Urinary bladder (tissue), 4 donors: Measurements from ENCODE around the gene NTPCR. TPM values are rescaled to one million over a fixed set of nuclear protein-coding genes. Genes with fewer than 3 reads are reported as not detected.
"Not testable (repeated sequence)": the region's sequence is repeated elsewhere in the genome, so short reads cannot be mapped to it uniquely, and the experiment has no call there.

Experiments
- DNase-seq: peaks from one replicate; pipeline ENCODE4 v3.0.0-alpha.2; 2015; ENCODE audit errors: extremely low spot score
- H3K27ac ChIP-seq: one replicate; pipeline ENCODE4 v1.5.1; 2013; ENCODE audit warnings: low read depth, mild to moderate bottlenecking, moderate library complexity
- H3K36me3 ChIP-seq: one replicate; pipeline ENCODE4 v1.6.1; 2013; ENCODE audit warnings: mild to moderate bottlenecking, moderate library complexity; ENCODE audit not compliant: insufficient read depth
- H3K4me1 ChIP-seq: one replicate; pipeline ENCODE4 v1.6.1; 2013; ENCODE audit warnings: mild to moderate bottlenecking, moderate library complexity; ENCODE audit not compliant: insufficient read depth
- H3K4me3 ChIP-seq: one replicate; pipeline ENCODE4 v1.5.1; 2013; ENCODE audit warnings: low read depth, low read length
- WGBS: extraction: QIAGEN DNeasy Blood & Tissue Kit; methylation state at CpG from one replicate; pipeline ENCODE4 v1.1.7; 2013; 5-methylcytosine and 5-hydroxymethylcytosine counted together
- polyA plus RNA-seq: library from polyadenylated mRNA; stranded (reverse); fragments of 200-250 nt; gene quantifications from one replicate; pipeline ENCODE4 v1.2.3, GENCODE V29; 2013
- total RNA-seq: library from RNA; depleted of rRNA; stranded (reverse); fragments of >200 nt; gene quantifications from one replicate; pipeline ENCODE4 v1.2.3, GENCODE V29; 2014
- donor health status: healthy with polysubstance abuse.
- donor health status: healthy.

Gene NTPCR
- total and polyA plus RNA-seq, 2 donors, result 25.5 to 47.8 TPM

DNA sequence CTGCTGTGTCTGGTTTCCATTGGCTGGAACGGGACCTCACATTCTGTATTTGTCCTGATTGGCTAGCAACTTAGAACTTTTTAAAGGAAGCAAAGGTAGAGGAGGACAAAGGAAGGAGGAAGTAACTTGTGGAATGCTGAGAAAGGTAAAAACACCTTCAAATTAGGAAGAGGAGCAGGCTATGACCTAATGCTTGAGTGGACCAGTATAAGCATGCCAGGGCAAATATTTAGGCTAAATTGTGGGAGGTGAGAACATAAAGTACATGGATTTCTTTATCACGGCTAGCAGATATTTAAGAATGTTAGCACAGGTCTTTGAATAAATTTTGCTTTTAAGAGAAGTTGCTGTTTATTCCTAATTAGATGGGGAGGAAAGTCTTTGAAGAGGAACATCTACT lies 36.1 kb upstream of the NTPCR start:
- H3K27ac ChIP-seq, H3K36me3 ChIP-seq, H3K4me1 ChIP-seq, DNase-seq, H3K4me3 ChIP-seq: not testable (repeated sequence)
- WGBS, result 83% methylated on average over 2 of the region's 2 CpGs

DNA sequence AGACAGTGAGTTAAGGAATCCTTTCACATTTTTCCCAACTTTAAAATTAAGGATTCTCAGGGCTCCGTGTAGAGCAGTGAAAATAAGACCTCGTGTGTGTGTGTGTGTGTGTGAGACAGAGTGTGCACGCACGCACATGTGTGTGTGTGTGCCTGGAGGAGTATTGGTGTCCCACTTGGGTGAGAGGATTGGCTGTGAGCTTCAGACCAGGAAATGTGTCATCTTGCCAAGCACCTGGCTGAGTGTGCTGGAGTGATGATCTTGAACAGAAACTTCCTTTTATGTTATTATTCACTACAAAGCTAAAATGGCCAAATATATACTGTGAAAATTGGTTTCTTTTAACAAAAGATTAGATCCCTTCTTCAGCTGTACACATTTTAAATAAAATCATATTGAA lies 35.2 kb upstream of the NTPCR start:
- WGBS, result 75% methylated on average over 4 of the region's 4 CpGs
- no peak for DNase-seq
- H3K4me1 ChIP-seq, result no peaks in the 10 kb centered on the region
- H3K27ac ChIP-seq, result no peak overlapping the region
- no peaks in the 10 kb centered on the region for H3K36me3 ChIP-seq
- H3K4me3 ChIP-seq, result no peak overlapping the region

DNA sequence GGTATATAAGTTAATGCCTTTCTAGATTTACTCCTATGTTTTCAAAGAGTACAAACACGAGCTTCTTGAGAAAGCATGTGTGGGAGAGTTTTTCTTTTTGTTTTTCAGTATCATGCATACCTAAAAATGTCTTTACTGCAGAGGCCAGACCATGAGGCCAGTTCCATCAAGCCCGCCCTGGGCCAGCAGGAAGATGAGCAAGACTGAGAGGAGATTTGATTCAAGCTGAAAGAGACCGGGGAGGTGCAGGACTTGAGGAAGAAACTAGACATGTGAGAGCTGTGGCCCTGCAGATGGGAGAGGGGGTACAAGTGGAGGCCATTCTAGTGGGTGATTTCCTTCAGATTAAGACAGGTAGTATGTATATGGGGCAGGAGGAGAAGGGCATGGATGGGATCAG lies 33.4 kb upstream of the NTPCR start:
- H3K4me1 ChIP-seq, result no peaks in the 10 kb centered on the region
- no peak for DNase-seq
- no peaks in the 10 kb centered on the region for H3K36me3 ChIP-seq
- WGBS, result 91% methylated on average over 3 of the region's 3 CpGs
- no peak overlapping the region for H3K4me3 ChIP-seq
- H3K27ac ChIP-seq, result no peak overlapping the region

DNA sequence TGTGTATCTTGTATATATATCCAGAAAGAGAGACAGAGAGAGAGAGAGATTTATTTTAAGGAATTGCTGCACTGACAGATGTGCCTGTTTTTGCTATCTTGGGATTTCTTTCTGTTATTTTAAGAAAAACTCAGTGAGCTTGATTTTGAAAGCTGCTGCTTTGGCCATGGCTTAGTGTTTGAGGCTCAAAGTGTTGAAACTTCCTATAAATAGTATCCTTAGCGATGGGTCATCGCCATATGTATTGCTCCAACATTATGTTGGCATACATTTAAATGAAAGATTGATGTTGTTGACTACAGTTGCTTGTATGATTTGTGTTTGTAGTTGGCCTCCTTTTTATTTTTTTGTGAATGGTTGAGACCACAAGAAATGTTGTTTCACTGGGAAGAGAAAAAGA lies 29.0 kb upstream of the NTPCR start:
- H3K4me1 ChIP-seq, result no peaks in the 10 kb centered on the region
- 40% methylated on average over 2 of the region's 2 CpGs for WGBS
- DNase-seq, result no peak
- no peak overlapping the region for H3K27ac ChIP-seq
- H3K36me3 ChIP-seq, result no peaks in the 10 kb centered on the region
- no peak overlapping the region for H3K4me3 ChIP-seq

DNA sequence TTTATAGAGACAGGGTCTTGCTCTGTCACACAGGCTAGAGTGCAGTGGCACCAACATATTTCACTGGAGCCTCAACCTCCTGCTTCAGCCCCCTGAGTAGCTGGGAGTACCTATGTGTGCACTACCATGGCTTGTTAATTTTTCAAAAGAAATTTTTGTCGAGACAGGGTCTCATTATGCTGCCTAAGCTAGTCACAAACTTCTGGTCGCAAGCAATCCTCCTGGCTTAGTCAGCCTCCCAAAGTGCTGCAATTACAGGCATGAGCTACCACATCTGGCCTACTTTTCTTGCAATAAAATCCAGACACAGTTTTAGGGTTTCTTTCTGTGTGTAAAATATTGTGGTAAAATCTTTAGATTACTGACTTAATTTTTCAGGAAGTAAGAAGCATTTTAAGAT lies 27.9 kb upstream of the NTPCR start:
- no peak overlapping the region for H3K27ac ChIP-seq

DNA sequence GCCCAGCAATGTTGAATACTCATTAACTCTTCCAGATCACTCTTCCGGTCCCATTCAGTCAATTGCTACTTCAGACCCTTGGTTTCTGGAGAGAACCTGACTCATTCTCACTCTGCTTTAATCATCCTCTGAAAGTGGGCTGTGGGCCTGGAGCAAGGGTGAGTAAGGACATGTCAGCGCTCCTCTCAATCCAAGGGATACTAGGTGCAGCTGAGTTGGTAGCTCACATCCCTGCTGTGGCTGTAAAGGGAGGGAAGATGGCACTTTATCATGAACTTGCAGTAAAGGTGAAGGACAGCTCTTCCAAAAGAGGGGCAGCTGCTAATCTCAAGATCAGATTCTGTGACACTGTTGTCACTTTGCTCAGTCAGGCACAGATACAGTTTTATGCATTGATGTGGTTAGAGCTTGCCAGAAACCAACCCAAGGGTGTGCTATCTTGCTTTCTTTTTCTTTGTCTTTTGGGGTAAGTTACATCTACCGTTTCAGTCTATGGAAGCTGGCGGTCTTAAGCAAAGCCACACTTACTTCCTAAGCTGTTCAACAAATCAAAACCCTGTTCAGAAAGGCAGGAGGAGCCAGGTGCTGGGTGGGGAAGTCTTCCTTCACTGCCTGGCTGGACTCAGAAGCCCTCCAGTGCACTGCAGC lies 26.5 kb upstream of the NTPCR start:
- DNase-seq, result no peak
- H3K27ac ChIP-seq, result no peak overlapping the region
- H3K36me3 ChIP-seq, result no peaks in the 10 kb centered on the region
- WGBS, result 91% methylated on average over 4 of the region's 4 CpGs
- H3K4me1 ChIP-seq, result no peaks in the 10 kb centered on the region
- H3K4me3 ChIP-seq, result no peak overlapping the region

More for the DNA sequence above, 27.9 kb upstream of the NTPCR start:
- no peak for DNase-seq
- H3K36me3 ChIP-seq, result no peaks in the 10 kb centered on the region
- H3K4me1 ChIP-seq, result no peaks in the 10 kb centered on the region
- WGBS, result 49% methylated on average over 2 of the region's 2 CpGs
- H3K4me3 ChIP-seq, result no peak overlapping the region

DNA sequence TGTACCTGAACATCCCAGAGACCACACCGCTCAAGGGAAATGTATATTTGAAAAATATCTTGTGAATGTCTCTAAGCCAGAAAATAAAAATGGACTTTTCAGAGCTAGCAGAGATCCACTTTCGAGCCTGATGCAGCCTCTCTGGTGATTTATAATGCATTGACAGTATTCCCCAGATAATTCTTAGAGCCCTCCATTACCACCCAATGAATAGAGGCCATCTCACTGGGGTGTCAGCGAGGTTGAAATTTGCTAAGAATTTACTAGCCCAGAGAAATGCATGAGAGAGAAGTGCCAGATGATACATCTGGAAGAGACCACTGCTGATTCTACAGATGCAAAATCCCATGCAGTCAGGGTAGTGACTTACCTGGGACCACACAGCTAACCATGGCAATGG lies 25.5 kb upstream of the NTPCR start:
- H3K36me3 ChIP-seq, result no peaks in the 10 kb centered on the region
- no peak for DNase-seq
- H3K4me1 ChIP-seq, result no peaks in the 10 kb centered on the region
- H3K27ac ChIP-seq, result no peak overlapping the region
- H3K4me3 ChIP-seq, result no peak overlapping the region
- 94% methylated on average over 3 of the region's 3 CpGs for WGBS

DNA sequence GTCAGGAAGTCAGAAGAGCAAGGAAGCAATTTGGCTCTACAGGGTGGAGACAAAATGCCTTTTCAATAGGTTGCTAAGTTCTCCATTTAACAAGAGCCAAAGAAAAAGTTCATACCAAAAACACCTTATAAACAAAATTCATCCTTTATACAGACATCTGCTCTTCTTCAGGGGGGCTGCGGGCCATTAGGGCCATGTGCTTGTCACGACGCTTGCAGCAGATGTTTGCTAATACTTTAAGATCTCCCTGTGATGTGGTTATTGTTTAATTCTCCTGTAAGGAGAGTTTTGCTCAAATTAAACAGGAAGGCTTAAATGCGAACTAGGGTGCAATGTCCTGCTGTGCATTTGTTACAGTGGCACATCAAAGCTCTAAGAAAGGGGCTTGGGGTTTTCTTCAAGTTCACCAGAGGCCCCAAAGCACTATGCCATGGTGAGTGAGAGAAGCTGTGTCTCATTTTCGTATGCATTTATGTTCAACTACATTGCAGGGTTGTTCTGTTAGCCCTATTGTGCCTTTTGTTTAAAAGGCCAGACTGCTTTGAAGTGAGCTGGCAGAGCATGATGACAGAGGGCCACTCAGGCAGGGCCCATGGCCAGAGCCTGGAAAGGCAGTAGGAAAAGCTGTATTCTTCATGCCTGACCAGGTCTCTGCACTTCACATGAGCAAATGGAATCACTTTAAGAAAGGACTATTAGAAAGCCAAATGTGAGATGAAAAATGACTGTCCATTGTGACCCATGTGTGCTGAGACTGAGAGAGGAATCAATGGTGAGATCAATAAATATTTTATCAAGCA lies 24.8 kb upstream of the NTPCR start:
- DNase-seq, result no peak
- Histone ChIP-seq H3K4me3 (no peak overlapping the region), H3K27ac (no peak overlapping the region), H3K4me1 (no peaks in the 10 kb centered on the region), H3K36me3 (no peaks in the 10 kb centered on the region)
- 79% methylated on average over 5 of the region's 5 CpGs for WGBS

DNA sequence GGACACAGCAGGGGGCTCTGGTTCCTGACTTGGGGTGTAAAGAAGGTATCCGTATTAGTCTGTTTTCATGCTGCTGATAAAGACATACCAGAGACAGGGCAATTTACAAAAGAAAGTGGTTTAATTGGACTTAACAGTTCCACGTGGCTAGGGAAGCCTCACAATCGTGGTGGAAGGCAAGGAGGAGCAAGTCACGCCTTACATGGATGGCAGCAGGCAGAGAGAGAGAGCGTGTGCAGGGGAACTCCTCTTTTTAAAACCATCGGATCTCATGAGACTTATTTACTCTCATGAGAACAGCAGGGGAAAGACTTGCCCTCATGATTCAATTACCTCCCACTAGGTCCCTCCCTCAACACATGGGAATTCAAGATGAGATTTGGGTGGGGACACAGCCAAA lies 23.2 kb upstream of the NTPCR start:
- not testable (repeated sequence) for DNase-seq, H3K4me3 ChIP-seq, H3K4me1 ChIP-seq, H3K27ac ChIP-seq, H3K36me3 ChIP-seq
- 93% methylated on average over 6 of the region's 6 CpGs for WGBS

DNA sequence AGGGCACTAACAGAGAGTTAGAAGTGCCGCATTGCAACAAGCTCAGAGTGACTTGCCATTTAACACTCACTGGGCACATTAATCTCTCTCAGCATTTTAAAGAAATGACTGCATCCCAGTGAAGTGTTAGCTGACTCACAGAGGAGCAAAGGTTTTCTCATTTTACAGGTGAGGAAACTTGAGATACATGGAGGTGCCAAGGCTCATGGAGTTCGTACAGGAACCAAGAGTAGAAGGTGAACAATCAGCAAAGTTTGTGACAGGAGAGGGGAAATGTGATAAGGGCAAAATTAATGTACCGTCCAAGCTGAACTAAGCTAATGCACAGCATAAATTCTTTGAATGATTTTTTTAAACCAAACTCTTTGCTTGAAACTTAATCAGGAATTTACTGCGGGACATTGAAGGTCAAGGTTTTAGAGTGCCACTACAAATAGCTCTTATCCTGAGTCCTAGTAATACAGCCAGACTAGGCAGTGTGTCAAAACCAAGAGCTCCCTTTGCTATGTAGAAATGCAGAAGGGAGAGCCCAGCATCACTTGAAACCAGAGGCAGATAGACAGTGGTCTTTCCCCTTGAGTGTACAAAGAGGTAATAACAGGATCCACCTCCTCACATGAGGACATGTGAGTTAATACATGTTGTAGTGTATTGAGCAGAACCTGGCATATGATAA lies 22.4 kb upstream of the NTPCR start:
- no peak for DNase-seq
- no peak overlapping the region for H3K4me3 ChIP-seq
- 70% methylated on average over 4 of the region's 4 CpGs for WGBS
- H3K4me1 ChIP-seq, result no peaks in the 10 kb centered on the region
- H3K27ac ChIP-seq, result no peak overlapping the region
- H3K36me3 ChIP-seq, result no peaks in the 10 kb centered on the region

DNA sequence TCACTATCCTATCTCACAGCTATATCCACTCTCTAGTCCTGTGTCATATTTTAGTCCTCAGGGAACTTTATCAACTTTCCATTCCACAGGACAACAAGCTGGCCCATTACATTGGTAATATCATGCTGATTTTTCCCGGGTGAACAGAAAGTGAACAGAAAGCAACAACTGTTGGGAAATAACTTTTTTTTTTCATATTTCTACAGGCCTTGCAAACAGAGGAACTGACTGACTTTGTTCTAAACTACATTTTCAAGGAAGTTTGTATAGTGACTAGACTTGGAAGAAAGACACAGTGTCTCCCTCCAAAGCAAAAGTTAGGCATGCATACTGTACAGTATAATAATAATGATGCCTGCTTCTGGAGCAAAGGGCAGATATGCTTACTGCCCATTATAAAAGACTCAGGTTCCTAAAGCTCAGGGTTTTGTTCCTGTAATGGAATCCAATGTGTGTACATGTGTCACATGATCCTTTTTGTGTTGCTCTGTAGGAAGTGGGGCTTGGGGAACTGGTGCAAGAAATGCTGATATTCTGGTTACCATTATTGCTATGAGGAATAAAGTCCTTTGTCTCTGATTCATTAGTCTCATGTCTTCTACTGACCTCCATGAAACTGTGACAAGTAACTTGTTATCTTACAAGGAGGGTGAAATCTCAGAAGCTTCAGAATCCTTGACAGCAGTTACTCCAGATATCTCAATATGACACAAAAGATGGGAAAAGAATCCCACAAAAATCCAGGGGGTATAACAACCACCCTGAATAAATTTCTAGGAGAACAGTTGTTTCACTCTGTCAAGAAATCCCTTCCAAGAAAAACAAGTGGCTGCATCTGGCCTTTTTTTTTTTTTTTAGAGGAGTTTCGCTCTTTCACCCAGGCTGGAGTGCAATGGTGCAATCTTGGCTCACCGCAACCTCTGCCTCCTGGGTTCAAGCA lies 17.7 kb upstream of the NTPCR start:
- H3K4me3 ChIP-seq, result no peak overlapping the region
- H3K36me3 ChIP-seq, result no peaks in the 10 kb centered on the region
- DNase-seq, result no peak
- H3K4me1 ChIP-seq, result no peaks in the 10 kb centered on the region
- 84% methylated on average over 3 of the region's 3 CpGs for WGBS
- no peak overlapping the region for H3K27ac ChIP-seq

DNA sequence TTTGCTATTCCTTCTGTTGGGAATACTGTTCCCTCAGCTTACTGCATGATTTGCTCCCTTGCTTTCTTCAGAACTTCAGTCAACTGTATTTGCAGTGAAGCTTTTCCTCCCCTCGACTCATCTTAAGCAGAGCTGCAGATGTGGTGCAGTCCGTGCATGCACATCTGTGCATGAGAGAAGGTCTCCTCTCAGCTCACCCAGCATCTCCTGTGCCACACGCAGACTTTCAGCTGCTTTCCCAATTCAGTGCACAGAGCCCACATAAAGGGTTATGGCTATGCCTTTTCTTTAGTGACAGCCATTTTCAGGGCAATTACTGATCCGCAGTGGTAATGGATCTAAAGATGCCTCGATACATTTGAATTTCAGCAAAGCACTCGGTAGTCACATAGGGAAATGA lies 13.5 kb upstream of the NTPCR start:
- Histone ChIP-seq H3K4me1 (no peaks in the 10 kb centered on the region), H3K27ac (no peak overlapping the region), H3K4me3 (no peak overlapping the region), H3K36me3 (no peaks in the 10 kb centered on the region)
- DNase-seq, result no peak
- WGBS, result 91% methylated on average over 6 of the region's 6 CpGs

DNA sequence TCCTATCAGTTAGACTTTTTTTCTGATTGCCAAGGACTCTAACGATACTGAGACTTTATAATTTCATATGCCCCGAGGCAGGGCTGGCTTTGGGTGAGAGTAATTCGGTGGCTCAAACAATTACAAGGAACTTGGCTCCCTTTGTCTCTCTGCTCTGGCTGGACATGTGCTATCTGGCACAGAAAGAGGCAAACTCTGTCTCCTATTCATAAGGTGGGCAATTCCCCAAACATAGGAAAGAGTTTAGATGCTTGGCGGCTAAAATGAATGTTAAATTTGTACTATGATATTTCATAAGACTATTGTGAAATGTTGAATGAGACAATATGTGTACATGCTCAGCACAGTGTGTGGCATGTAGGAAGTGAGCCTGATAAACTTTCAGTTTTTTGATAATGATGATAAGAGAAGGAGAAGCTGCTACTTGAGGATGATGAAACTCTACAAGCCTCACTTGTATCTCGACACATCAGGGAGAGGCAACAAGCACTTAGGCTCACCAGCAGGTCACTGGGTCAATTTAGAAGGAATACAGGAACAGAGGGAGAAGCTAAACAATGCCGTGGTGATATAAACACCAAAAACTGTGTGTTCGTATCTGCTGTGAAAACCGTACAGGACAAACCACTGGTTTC lies 12.6 kb upstream of the NTPCR start:
- no peaks in the 10 kb centered on the region for H3K36me3 ChIP-seq
- H3K4me3 ChIP-seq, result no peak overlapping the region
- H3K4me1 ChIP-seq, result no peaks in the 10 kb centered on the region
- no peak for DNase-seq
- WGBS, result 55% methylated on average over 8 of the region's 8 CpGs
- H3K27ac ChIP-seq, result no peak overlapping the region
